GM12892 (cell line): Measurements from ENCODE around the gene P2RY6.

Experiments
- POLR2A ChIP-seq: IDR thresholded peaks from 2 replicates; pipeline ENCODE4 v1.6.1; 2011; ENCODE audit warnings: low read depth, low read length, control low read depth
- POLR2AphosphoS5 ChIP-seq: IDR thresholded peaks from 2 replicates; pipeline ENCODE4 v1.6.1; 2011; ENCODE audit warnings: low read depth, low read length, control low read depth
- TAF1 ChIP-seq: IDR thresholded peaks from 2 replicates; pipeline ENCODE4 v1.6.1; 2011; ENCODE audit warnings: low read depth, mild to moderate bottlenecking, control low read depth, low read length, borderline replicate concordance

DNA sequence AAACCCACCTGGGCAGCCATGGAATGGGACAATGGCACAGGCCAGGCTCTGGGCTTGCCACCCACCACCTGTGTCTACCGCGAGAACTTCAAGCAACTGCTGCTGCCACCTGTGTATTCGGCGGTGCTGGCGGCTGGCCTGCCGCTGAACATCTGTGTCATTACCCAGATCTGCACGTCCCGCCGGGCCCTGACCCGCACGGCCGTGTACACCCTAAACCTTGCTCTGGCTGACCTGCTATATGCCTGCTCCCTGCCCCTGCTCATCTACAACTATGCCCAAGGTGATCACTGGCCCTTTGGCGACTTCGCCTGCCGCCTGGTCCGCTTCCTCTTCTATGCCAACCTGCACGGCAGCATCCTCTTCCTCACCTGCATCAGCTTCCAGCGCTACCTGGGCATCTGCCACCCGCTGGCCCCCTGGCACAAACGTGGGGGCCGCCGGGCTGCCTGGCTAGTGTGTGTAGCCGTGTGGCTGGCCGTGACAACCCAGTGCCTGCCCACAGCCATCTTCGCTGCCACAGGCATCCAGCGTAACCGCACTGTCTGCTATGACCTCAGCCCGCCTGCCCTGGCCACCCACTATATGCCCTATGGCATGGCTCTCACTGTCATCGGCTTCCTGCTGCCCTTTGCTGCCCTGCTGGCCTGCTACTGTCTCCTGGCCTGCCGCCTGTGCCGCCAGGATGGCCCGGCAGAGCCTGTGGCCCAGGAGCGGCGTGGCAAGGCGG, 24.5 kb downstream of the P2RY6 start:
- no peak for TF ChIP-seq TAF1
- TF ChIP-seq POLR2AphosphoS5 = no peak
- TF ChIP-seq POLR2A = no peak
